GM11168 (cell line): ENCODE measurements around the gene ADCY7.

Experiments
- in situ Hi-C: fragments of 300-500 bp; cut with MboI; formaldehyde crosslinking; loops from one replicate; pipeline ENCODE4 v1.12.0; 2022; ENCODE audit warnings: low sequenced_read_pairs; ENCODE audit not compliant: unreplicated experiment

Gene ADCY7

DNA sequence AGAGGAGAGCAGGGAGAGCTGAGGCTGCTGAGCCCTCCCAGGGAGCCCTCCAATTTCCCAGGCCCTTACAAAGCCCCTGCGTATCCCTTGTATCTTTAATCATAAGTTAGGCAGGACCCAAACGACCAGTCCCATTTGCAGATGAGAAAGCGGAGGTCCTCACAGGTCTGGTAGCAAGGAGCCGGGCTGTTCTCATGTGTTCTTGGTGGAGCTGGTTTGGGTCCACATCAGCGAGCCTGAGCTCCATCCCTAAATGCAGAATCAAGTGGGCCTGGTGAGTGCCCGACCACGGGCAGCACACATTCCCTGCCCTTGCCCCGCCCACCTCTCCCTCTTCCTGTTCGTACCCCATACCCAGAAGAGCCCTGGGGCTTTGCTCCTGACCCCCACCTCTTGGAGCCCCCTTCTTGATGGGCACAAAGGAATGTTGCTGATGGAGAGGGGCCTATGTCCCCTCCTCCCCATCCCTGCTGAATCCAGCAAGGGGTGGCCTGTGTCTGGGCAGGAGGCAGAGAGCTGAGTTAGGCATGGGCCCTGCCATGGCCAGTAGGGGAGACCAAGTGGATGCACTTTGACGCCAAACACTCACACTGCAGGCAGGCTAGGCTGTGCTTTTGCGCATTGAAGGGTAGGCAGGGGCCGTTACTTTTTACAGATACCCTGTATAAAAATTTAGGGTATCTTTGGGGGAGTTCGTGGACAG lies 18.3 kb upstream of the ADCY7 start:
- in situ Hi-C loops = no loop called here

DNA sequence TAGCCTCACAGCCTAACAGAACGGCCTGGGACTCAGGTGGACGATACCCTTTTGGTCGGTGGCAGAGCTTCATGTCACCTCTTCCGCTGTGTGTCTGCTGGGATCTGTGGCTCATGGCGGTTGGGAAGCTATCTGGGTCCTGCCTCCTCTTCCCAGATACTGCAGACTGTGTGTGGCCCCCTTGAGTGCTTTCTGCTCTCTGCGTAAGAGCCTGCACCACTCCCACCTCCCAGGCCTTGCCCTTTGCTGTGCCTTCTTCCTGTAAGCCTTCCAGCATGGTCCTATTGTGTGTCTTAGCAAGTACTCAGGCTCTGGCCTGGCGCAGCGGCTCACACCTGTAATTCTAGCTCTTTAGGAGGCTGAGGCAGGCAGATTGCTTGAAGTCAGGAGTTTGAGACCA lies 17.5 kb upstream of the ADCY7 start:
- in situ Hi-C loops = no loop called here

DNA sequence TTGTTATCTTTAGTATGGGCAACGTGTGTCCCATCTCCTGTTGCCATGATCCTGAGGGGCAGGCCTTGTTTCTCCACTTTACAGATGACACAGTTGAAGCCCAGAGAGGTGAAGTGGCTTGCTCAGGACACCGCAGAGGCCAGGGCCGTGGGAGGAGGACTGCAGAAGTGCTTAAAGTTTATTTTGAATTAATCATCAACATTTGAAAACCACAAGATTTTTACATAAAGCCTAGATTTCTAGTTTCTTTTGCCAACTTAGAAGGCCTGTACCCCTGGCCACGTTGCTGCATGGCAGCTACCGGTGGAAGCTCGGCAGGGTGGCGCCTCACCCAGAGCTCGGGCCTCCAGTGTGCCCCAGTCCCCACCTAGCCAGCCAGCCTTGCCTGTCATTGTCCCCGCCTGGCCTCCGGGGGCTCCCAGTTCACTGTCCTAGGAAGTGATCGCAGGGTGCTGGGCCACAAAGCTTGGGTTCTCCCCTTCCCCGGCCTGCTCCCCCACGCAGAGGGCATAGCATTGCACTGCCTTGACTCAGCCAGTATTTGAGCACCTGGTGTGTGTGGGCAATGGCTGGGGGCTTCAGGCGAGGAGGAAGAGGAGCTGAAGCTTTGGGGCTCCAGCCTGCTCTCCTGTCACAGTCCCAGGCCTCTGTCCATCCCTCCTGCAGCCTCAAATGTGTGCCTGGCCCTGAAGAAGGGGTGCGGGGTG lies 14.8 kb upstream of the ADCY7 start:
- in situ Hi-C loops = no loop called here

DNA sequence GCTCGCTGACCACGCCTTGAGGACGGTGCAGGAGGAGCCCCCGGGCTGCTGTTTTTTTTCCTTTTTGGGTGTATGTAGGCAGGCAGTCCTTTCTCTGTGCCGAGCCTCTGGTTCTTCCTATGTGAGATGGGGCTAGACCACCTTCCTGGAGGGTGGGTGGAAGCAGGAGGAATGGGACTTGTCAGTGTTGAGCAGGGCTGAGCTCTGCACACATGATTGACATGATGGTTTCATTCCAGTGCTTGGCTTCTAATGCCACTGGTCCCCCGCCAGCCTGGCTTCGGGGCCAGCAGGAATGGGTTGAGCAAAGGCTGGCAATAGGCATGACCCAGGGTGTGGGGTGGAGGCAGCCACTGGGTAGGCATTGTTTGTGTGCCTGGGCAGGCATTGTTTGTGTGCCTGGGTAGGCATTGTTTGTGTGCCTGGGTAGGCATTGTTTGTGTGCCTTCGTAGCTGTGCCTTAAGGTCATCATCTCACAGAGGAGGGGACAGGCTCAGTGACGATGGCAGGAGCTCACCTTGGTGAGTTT lies 14.2 kb upstream of the ADCY7 start:
- in situ Hi-C loops = no loop called here

DNA sequence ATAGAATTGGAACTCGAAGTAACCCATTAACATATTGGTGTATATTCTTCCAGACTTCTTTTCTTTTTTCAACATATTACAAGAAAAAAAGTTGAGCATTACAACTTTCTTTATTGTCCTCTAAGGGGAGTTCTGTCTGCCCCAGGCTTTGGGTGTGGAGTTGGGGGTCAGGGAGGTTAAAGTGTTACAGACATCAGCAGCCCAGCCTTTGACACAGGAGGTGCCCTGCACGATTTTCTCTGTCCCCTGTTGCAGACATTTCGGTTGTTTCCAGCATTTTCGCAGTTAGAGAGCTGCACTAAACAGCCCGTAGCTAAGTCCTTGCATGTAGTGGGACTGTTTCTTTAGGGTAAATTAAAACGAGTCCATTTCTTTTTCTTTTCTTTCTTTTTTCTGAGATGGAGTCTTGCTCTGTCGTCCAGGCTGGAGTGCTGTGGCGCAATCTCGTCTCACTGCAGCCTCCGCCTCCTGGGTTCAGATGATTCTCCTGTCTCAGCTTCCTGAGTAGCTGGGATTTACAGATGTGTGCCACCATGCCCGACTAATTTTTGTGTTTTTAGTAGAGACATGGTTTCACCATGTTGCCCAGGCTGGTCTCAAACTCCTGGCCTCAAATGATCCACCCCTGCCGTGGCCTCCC lies 13.4 kb upstream of the ADCY7 start:
- in situ Hi-C loops = no loop called here

DNA sequence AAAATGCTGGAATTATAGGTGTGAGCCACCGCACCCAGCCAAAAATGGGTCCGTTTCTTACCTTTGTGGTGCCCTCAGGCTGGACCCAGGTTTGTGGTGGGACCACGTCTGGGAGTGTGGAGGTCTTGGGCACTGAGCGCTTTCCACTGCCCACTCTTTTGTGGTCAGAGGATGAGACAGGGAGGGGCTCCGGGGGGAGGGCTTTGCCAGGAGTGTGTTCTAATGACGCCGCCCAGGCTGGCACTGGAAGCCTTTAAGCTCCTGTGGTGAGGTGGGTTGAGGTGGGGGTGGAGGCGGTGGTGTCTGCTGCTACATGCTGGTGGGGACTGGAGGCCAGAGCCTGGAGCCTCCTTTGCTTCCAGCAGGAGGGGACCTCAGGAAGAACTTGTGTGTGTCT lies 12.8 kb upstream of the ADCY7 start:
- in situ Hi-C loops = no loop called here

DNA sequence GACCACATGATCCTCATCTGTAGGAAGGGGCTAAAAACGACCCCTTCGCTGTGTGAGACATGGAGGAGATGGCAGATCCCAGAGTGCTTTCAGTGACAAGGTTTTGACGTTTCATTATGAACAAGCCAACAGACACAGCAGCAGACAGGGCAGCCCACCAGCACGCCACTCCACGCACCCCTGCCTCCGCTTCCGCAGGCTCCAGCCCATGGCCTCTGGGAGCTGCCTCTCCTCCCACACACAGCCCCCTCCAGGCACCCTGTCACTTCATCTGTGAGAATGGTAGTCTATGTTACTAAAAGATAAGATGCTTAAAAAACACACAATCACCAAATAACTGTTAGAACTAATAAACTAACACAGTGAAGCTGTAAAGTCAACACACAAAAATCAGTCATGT lies 12.3 kb upstream of the ADCY7 start:
- in situ Hi-C loops = no loop called here

DNA sequence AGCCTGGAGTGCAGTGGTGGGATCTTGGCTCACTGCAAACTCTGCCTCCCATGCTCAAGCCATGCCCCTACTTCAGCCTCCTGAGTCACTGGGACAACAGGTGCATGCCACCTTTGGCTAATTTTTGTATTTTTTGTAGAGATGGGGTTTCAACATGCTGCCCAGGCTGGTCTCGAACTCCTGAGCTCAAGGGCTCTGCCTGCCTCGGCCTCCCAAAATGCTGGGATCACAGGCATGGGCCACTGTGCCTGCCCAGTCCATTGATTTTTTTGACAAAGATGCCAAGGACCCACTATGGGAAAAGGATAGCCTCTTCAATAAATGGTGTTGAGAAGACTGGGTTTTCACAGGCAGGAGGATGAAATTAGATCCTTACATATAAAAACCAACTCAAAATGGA lies 10.8 kb upstream of the ADCY7 start:
- in situ Hi-C loops = no loop called here

DNA sequence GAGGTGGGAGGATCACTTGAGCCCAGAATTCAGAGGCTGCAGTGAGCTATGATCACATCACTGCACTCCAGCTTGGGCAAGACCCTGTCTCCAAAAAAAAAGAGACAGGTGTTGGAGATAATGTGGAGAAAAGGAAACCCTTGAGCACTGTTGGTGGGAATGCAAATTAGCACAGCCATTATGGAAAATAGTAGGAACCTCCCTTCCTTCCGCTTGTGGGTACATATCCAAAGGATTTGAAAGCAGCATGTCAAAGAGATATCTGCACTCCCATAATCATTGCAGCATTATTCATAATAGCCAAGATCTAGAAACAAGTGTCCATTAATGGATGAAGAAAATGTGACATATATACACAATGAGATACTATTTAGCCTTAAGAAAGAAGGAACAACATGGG lies 9.7 kb upstream of the ADCY7 start:
- in situ Hi-C loops = no loop called here

DNA sequence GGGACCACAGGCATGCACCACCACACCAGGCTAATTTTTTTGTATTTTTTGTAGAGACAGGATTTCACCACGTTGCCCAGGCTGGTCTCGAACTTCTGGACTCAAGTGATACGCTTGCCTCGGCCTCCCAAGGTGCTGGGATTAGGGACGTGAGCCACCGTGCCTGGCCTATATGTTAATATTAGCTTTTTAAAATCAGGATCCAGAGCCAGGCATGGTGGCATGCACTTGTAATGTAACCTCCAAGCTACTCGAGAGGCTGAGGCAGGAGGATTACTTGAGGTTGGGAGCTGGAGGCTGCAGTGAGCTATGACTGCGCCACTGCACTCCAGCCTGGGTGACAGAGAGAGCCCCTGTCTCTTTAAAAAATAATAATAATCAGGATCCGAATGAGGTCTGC lies 8.5 kb upstream of the ADCY7 start:
- in situ Hi-C loops = no loop called here

DNA sequence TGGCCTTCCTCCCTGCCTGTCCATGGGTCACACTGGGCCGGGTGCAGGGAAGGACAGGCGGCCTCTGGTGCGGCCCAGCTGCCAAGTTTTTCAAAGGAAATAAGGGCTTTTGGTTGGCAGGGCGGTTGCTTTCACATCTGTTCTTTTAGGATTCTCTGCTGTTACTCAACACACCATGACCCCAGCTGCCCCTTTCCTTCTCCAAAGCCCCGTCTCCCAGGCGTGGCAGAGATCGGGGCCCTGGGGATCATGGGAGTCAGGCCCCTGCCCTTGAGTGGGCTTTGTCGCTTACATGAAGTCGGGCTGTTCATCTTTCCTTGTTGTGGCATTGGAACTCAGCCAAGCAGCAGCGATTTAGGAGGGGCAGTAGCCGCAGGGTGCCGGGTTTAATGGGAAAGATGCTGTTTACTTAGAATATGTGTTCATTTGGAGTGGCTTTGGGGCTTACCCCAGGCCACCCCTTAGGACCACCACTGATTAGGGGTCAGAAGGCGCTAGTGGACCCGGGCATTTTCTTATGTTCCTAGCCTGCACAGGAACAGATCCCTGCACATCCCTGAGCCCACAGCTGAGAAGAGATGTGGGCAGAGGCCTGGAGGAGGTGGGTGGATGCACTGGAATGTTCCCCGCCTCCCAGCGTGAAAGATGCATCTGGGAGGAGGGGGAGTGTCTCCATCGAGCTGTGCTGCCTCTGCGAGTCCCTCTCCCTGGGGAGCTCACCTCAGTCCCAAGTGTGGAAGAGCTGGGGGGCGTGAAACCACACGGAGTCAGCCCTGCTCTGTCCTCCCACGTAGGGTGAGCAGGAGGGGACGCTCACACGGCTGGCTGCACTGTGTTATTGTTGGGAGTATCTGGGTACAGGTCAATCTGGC lies 6.8 kb upstream of the ADCY7 start:
- in situ Hi-C loops = no loop called here

DNA sequence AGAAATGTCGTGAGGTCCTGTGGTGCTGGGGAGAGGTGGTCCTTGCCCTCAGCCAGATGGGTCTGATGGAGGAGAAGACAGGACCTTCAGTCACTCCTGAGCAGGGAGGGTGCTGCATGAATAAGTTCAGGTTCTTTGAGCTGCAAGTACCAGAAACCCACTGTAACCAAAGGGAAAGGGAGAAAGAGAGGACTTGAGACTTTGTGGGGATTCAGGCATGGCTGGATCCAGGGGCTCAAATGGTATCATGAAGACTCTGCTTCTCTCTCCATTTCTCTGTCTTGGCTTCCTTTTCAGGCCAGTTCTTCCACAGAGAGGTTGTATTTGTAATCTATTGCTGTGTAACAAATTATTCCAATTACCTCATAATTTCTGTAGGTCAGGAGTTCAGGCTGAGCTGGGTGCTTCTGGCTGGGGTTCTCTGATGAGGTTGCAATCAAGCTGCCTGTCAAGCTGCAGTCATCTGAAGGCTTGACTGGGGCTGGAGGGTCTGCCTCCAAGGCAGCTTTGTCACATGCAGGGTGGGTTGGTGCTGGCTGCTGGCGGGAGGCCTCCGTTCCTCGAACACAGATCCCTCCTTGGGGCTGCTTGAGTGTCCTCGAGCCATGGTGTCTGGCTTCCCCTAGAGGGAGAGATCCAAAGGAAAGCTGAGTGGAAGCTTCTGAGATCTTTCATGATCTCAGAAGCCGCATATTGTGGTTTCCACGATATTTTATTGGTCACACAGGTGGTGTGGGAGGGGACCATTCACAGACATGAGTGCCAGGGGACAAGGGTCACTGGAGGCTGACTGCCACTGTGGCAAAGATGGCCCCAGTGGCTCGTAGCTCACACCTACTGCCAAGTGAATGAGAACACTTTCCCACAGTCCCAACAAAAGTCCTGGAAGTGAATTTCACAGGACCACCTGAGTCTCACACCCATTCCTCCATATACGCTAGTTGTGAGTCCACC lies 5.9 kb upstream of the ADCY7 start:
- in situ Hi-C loops = no loop called here

DNA sequence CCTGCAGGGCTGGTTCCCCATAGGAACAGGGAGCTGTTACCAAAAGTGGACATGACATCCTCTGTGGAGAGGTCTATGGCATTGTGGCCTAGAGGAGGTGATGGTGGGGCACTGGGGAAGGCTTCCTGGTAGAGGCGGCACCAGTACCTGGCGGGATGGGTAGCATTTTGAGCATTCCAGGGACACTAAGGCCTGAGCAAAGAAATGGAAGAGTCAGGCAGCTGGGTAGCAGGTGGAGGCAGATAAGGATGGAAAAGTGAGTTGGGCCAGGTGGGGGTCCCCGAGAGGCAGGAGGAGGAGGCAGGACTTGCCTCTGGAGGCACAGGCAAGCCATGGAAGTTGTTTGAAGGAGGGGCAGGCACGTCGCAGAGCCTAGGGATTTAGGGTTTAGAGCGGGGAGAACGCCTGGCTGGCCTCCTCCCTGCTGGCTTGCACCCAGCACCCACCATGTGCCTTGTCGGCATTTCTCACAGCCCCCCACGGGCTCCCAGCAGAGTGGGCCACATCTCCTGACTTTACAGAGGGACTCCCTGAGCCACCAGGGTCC lies 5.1 kb upstream of the ADCY7 start:
- in situ Hi-C loops = no loop called here

DNA sequence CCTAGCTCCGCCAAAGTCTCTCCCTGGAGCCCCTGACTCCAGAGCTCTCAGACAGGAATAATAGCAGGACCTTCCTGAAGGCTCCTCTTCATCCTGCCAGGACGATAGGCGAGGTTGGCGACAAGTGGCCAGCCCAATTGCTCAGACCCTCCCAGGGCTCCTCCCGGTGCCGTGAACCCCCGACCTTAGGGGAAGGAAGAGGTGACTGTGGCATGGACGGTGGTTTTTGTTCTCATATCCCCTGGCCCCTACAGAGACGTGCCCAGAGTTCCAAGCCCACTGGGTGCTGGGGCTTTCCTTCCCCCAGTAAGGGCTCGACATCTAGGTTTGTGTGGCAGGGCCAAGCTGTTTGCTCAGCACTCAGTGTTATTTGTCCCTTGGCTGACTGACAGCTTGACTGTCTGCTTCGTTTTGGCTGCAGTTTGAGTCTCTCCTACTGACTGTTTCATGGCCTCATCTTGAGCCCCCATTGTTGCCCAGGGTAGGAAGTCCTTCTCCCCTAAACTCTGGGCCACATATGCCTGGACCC lies 4.6 kb upstream of the ADCY7 start:
- in situ Hi-C loops = no loop called here

DNA sequence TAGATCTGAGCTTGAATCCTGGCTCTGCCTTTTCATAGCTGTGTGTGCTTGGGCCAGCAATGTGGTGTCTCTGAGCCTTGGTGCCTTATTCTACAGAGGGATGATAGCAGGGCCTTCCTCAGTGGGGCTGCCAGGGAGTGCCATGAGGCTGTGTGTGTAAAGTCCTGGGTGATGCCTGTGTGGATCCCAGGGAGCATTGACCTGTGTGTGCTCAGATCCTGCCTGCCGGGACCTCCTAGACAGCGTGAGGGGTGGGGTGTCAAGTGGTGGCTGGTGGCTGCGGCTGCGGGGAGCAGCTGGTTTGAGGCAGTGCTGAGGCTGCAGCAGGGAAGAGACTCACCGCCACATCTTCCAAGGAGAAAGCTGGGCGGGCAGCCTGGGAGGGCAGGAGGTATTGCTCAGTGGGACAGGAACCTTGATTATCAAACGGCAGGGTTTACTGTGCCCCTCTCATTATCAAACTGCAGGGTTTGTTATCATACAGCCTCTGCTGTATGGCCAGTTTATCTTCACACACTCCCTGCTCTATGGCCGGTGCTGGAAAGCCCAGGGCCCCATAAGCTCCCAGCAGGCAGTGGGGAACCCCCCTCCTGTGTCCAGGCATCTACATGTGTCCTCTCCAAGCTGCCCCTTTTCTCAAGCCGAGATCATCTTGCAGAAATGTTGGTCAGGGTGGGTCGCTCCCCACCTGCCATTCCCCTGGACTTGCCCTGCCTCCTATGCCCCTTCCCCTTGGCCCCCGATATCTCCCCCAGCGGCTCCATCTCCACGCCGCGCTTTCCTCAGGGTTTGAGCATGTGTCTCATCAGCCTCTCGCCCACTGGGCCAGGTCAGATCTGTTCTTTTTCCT lies 3.1 kb upstream of the ADCY7 start:
- in situ Hi-C loops = no loop called here

DNA sequence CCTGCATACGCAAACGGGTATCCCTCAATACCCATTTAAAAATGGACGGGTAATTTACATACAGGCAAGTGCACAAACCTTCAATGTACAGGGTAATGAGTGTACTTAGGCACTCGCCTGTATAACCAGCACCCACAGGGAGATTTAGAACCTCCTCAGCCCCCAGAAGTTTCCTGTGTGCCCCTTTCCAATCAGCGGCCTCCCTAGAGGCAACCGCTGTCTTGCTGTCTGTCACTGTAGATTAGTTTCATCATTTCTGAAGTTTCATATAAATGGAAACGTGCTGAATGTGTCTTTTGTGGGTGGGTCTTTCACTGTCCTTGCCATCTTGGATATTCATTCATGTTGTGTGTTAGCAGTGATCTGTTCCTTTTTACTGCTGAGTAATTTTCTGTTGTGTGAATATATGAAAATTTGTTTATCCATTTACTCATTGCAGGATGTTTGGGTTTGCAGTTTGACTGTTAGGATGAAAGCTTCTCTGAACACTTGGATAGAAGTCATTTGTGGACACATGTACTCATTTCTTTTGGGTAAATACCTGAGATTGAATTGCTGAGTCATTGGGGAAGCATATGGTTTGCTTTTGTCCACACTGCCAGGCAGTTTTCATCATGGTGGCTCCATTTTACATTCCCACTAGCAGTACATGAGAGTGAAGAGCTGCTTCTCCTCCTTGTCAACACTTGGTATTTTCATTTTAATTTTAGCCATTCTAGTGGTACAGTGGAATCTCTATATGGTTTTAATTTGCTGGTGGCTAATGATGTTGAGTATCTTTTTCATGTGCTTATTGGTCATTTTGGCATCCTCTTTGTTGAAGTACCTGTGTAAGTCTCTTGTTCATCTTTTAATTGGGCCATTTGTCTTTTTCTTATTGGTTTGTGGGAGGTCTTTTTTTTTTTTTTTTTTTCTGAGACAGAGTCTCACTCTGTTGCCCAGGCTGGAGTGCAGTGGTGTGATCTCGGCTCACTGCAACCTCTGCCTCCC lies 2.1 kb upstream of the ADCY7 start:
- in situ Hi-C loops = no loop called here

DNA sequence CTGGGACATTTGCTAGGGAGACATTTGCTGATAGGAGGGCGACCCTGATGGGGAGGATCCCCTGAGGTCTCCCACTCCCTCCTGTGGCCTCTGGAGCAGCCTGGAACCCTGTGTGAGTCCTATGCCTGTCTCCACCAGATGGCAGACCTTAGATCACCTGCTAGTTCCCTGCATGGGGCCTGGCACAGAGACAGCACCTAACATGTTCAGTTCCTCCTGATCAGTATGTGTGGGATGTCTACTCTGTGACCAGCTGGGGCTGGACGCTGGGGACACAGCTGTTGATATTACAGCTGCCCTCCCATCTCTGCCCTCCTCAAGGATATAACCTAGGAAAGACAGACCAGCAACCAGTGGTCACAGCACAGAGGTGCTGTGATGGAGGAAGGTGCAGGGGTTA lies 1.1 kb upstream of the ADCY7 start:
- in situ Hi-C loops = no loop called here
